HEK293 (cell line): ENCODE data around the gene RGSL1.

Experiments used
- CTCF ChIA-PET: fragments of 350-600 bp; formaldehyde crosslinking; extraction: SDS; loops from one replicate; lab custom pipeline; 2021; ENCODE audit warnings: antibody characterized with exemption; lab: Yijun Ruan, JAX
- POLR2A ChIA-PET: fragments of 300-600 bp; formaldehyde crosslinking; extraction: SDS; loops from one replicate; lab custom pipeline; 2020; ENCODE audit warnings: antibody characterized with exemption, inconsistent platforms; lab: Yijun Ruan, JAX
- H3K27ac ChIP-seq: fragments of 200-500 bp; sonication (Bioruptor generic); 2 replicates; pipeline ENCODE4 v1.5.1; 2014; ENCODE audit warnings: low read depth, low read length, control low read depth, inconsistent platforms; ENCODE audit errors: extremely low read depth
- H3K36me3 ChIP-seq, 2 experiments: fragments of 200-500 bp in 1 of 2; sonication (Bioruptor generic) in 1 of 2; 1 replicate in 1 of 2; 2 replicates in 1 of 2; pipeline ENCODE4 v1.5.1; 2014 to 2017; ENCODE audit warnings: inconsistent platforms in 2 of 2, low read length in 2 of 2; ENCODE audit not compliant: control insufficient read depth in 2 of 2, insufficient read depth in 1 of 2
- H3K4me1 ChIP-seq: fragments of 200-500 bp; sonication (Bioruptor generic); 2 replicates; pipeline ENCODE4 v1.5.1; 2014; ENCODE audit warnings: mild to moderate bottlenecking, low read length, inconsistent platforms; ENCODE audit not compliant: control insufficient read depth, insufficient read depth
- H3K4me3 ChIP-seq: 2 replicates; pipeline ENCODE4 v1.5.1; 2011; ENCODE audit warnings: low read depth, mild to moderate bottlenecking, control low read depth, low read length, moderate library complexity
- H3K9me3 ChIP-seq: fragments of 200-500 bp; sonication (Bioruptor generic); 2 replicates; pipeline ENCODE4 v1.5.1; 2014; ENCODE audit warnings: low read depth, low read length, inconsistent platforms; ENCODE audit not compliant: control insufficient read depth, insufficient read depth
- EGR2 ChIP-seq: fragments of 450-650 bp; formaldehyde crosslinking; IDR thresholded peaks from 2 replicates; pipeline ENCODE4 v1.5.1; 2016; ENCODE audit warnings: low read depth, missing biosample characterization, missing genetic modification characterization
- KLF8 ChIP-seq: fragments of 450-650 bp; formaldehyde crosslinking; IDR thresholded peaks from 2 replicates; pipeline ENCODE4 v1.5.1; 2016; ENCODE audit warnings: missing biosample characterization, missing genetic modification characterization
- SCRT2 ChIP-seq: fragments of 450-650 bp; formaldehyde crosslinking; IDR thresholded peaks from 2 replicates; pipeline ENCODE4 v1.5.1; 2016; ENCODE audit warnings: missing biosample characterization, missing genetic modification characterization
- SETDB1 ChIP-seq: IDR thresholded peaks from one replicate; pipeline ENCODE4 v1.6.1; 2017; ENCODE audit warnings: mild to moderate bottlenecking, low read length, moderate library complexity, mixed read lengths; ENCODE audit not compliant: insufficient read length
- SP7 ChIP-seq: fragments of 450-650 bp; formaldehyde crosslinking; IDR thresholded peaks from 2 replicates; pipeline ENCODE4 v1.5.1; 2016; ENCODE audit warnings: missing biosample characterization, missing genetic modification characterization
- ZBTB21 ChIP-seq: fragments of 450-650 bp; formaldehyde crosslinking; IDR thresholded peaks from 2 replicates; pipeline ENCODE4 v1.5.1; 2017; ENCODE audit warnings: missing biosample characterization, missing genetic modification characterization
- ZFHX2 ChIP-seq: fragments of 450-650 bp; formaldehyde crosslinking; conservative IDR thresholded peaks from 2 replicates; pipeline ENCODE4 v1.5.1; 2016; ENCODE audit warnings: missing biosample characterization, missing genetic modification characterization
- ZNF138 ChIP-seq: fragments of 450-650 bp; formaldehyde crosslinking; IDR thresholded peaks from 2 replicates; pipeline ENCODE4 v1.5.1; 2016; ENCODE audit warnings: missing biosample characterization, missing genetic modification characterization, borderline replicate concordance
- ZNF184 ChIP-seq: fragments of 450-650 bp; IDR thresholded peaks from 2 replicates; pipeline ENCODE4 v1.5.1; 2018; ENCODE audit warnings: missing biosample characterization, mild to moderate bottlenecking, missing genetic modification characterization
- ZNF211 ChIP-seq: fragments of 450-650 bp; formaldehyde crosslinking; IDR thresholded peaks from 2 replicates; pipeline ENCODE4 v1.5.1; 2016; ENCODE audit warnings: low read depth, missing biosample characterization, missing genetic modification characterization
- ZNF274 ChIP-seq, 2 experiments: fragments of 200-500 bp in 1 of 2; fragments of 450-650 bp in 1 of 2; sonication (Bioruptor generic) in 1 of 2; formaldehyde crosslinking in 1 of 2; IDR thresholded peaks; 2 replicates each; pipeline versions ENCODE4 v1.5.1 to v1.6.1; 2014 to 2016; ENCODE audit warnings: borderline replicate concordance in 1 of 2, inconsistent platforms in 1 of 2, low read length in 1 of 2, missing biosample characterization in 1 of 2, missing genetic modification characterization in 1 of 2
- ZNF660 ChIP-seq: fragments of 450-650 bp; IDR thresholded peaks from 2 replicates; pipeline ENCODE4 v1.5.1; 2018; ENCODE audit warnings: missing biosample characterization, mild to moderate bottlenecking, missing genetic modification characterization
- ZNF785 ChIP-seq: fragments of 450-650 bp; formaldehyde crosslinking; IDR thresholded peaks from 2 replicates; pipeline ENCODE4 v1.5.1; 2016; ENCODE audit warnings: missing biosample characterization, missing genetic modification characterization
- ZSCAN23 ChIP-seq: fragments of 450-650 bp; formaldehyde crosslinking; IDR thresholded peaks from 2 replicates; pipeline ENCODE4 v1.5.1; 2016; ENCODE audit warnings: missing biosample characterization, missing genetic modification characterization
- TF ChIP-seq, protein P1 (sequence below): fragments of 450-650 bp; formaldehyde crosslinking; IDR thresholded peaks from 2 replicates; pipeline ENCODE4 v1.5.1; 2016; ENCODE audit warnings: missing biosample characterization, missing genetic modification characterization
- TF ChIP-seq, protein P2 (sequence below): fragments of 450-650 bp; formaldehyde crosslinking; IDR thresholded peaks from 2 replicates; pipeline ENCODE4 v1.5.1; 2016; ENCODE audit warnings: missing biosample characterization, missing genetic modification characterization

Gene RGSL1

GRCh38 chr1:182404781-182405180 lies 45.2 kb upstream of the RGSL1 start:
- ChIA-PET CTCF (interaction anchor here (0.9 to 1.1 kb wide), 4 partner anchors 20 to 380 kb away, joined by 3 to 5 read pairs (median 4); no protein-coding TSS in a partner anchor), POLR2A (no interaction called here)
- Histone ChIP-seq H3K4me3 (no peak overlapping the region), H3K4me1 (no peaks in the 10 kb centered on the region), H3K36me3 (no peaks in the 10 kb centered on the region), H3K27ac (no peak overlapping the region), H3K9me3 (no peaks in the 10 kb centered on the region)
- TF ChIP-seq ZNF138 (no peak), ZNF274 (IDR thresholded peaks at IDR 0.05; ENCODE audit: low read length) (no peak), ZNF274 (tag by site-specific recombination; IDR thresholded peaks at IDR 0.05; ENCODE audit: borderline replicate concordance) (no peak), ZNF660 (tag by site-specific recombination) (no peak)

- H3K4me3 ChIP-seq, result no peak overlapping the region
- TF ChIP-seq SETDB1, result peak; percentile 84
- TF ChIP-seq SCRT2 (tag by site-specific recombination), result peak; percentile 51
- TF ChIP-seq ZNF785 (tag by site-specific recombination), result no peak
- H3K4me1 ChIP-seq, result no peaks in the 10 kb centered on the region
- ChIA-PET CTCF (interaction anchor here (0.8 to 1.1 kb wide), 4 partner anchors 19 to 379 kb away, joined by 3 to 5 read pairs (median 4); no protein-coding TSS in a partner anchor), POLR2A (no interaction called here)
- no peaks in the 10 kb centered on the region for H3K9me3 ChIP-seq
- no peaks in the 10 kb centered on the region for H3K36me3 ChIP-seq
- no peak overlapping the region for H3K27ac ChIP-seq
Measured at GRCh38 chr1:182405578-182405977, 44.4 kb upstream of the RGSL1 start.

DNA sequence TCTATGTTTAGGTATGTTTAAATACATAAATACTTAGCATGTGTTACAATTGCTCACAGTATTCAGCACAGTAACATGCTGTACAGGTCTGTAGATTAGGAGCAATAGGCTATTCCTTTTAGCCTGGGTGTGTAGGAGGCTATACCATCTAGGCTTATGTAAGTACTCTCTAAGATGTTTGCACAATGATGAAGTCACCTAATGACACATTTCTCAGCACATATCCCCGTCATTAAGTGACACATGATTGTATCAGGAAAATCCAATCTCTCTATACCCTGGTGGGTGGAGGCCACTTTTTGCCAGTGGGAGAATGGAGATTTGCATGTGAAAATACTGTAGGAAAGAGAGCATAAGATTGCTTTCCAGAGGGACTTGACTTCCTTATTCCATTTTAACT lies 43.9 kb upstream of the RGSL1 start:
- peak; percentile 83 for TF ChIP-seq ZFHX2 (tag by site-specific recombination)
- peak; percentile 79 for TF ChIP-seq EGR2 (tag by site-specific recombination)
- TF ChIP-seq, protein P1, sequence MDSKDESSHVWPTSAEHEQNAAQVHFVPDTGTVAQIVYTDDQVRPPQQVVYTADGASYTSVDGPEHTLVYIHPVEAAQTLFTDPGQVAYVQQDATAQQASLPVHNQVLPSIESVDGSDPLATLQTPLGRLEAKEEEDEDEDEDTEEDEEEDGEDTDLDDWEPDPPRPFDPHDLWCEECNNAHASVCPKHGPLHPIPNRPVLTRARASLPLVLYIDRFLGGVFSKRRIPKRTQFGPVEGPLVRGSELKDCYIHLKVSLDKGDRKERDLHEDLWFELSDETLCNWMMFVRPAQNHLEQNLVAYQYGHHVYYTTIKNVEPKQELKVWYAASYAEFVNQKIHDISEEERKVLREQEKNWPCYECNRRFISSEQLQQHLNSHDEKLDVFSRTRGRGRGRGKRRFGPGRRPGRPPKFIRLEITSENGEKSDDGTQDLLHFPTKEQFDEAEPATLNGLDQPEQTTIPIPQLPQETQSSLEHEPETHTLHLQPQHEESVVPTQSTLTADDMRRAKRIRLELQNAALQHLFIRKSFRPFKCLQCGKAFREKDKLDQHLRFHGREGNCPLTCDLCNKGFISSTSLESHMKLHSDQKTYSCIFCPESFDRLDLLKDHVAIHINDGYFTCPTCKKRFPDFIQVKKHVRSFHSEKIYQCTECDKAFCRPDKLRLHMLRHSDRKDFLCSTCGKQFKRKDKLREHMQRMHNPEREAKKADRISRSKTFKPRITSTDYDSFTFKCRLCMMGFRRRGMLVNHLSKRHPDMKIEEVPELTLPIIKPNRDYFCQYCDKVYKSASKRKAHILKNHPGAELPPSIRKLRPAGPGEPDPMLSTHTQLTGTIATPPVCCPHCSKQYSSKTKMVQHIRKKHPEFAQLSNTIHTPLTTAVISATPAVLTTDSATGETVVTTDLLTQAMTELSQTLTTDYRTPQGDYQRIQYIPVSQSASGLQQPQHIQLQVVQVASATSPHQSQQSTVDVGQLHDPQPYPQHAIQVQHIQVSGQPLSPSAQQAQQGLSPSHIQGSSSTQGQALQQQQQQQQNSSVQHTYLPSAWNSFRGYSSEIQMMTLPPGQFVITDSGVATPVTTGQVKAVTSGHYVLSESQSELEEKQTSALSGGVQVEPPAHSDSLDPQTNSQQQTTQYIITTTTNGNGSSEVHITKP (tag by site-specific recombination), result peak; percentile 70
- TF ChIP-seq ZNF211 (tag by site-specific recombination), result 0 out of 2 replicates have a peak, but pooled peaks have one; percentile 31
- peak; percentile 83 for TF ChIP-seq ZBTB21 (tag by site-specific recombination)
- TF ChIP-seq, protein P2, sequence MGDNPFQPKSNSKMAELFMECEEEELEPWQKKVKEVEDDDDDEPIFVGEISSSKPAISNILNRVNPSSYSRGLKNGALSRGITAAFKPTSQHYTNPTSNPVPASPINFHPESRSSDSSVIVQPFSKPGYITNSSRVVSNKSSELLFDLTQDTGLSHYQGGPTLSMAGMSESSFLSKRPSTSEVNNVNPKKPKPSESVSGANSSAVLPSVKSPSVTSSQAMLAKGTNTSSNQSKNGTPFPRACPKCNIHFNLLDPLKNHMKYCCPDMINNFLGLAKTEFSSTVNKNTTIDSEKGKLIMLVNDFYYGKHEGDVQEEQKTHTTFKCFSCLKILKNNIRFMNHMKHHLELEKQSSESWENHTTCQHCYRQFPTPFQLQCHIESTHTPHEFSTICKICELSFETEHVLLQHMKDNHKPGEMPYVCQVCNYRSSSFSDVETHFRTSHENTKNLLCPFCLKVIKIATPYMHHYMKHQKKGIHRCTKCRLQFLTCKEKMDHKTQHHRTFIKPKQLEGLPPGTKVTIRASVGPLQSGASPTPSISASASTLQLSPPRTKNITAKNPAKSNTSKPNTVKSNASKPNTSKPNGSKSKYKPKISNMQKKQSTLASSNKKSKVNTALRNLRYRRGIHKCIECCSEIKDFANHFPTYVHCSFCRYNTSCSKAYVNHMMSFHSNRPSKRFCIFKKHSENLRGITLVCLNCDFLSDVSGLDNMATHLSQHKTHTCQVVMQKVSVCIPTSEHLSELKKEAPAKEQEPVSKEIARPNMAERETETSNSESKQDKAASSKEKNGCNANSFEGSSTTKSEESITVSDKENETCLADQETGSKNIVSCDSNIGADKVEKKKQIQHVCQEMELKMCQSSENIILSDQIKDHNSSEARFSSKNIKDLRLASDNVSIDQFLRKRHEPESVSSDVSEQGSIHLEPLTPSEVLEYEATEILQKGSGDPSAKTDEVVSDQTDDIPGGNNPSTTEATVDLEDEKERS, result no peak
- no peak for TF ChIP-seq KLF8 (tag by site-specific recombination)
- TF ChIP-seq ZNF184 (tag by site-specific recombination), result 0 out of 2 replicates have a peak, but pooled peaks have one; percentile 30
- peak; percentile 82 for TF ChIP-seq SP7 (tag by site-specific recombination)
- TF ChIP-seq ZSCAN23 (tag by site-specific recombination), result no peak
- TF ChIP-seq ZNF660 (tag by site-specific recombination), result 0 out of 2 replicates have a peak, but pooled peaks have one; percentile 22
- TF ChIP-seq, all 188 proteins: peak for 8
- POLR2A ChIA-PET, result no interaction called here
- no peaks in the 10 kb centered on the region for H3K9me3 ChIP-seq
- no peaks in the 10 kb centered on the region for H3K4me1 ChIP-seq
- no peak overlapping the region for H3K27ac ChIP-seq
- CTCF ChIA-PET, result interaction anchor here (0.8 kb wide), 1 partner anchor 262 kb away, joined by 4 read pairs; no protein-coding TSS in a partner anchor
- no peaks in the 10 kb centered on the region for H3K36me3 ChIP-seq
- no peak overlapping the region for H3K4me3 ChIP-seq
